COLO829 (cell line): ENCODE results near the gene SLC16A12.

Experiments used
- DNase-seq: peaks from one replicate; pipeline ENCODE4 v3.0.0; 2012; ENCODE audit warnings: low spot score

Gene SLC16A12

GRCh38 chr10:89505640-89506275, 29.6 kb downstream of the SLC16A12 start:
- no peak for DNase-seq

- no peak for DNase-seq
Observed at GRCh38 chr10:89504691-89505090, 30.7 kb downstream of the SLC16A12 start.

GRCh38 chr10:89503652-89504370, 31.6 kb downstream of the SLC16A12 start:
- DNase-seq: no peak

GRCh38 chr10:89503151-89503550, 32.2 kb downstream of the SLC16A12 start:
- DNase-seq: no peak

GRCh38 chr10:89502549-89502948, 32.8 kb downstream of the SLC16A12 start:
- DNase-seq: no peak

GRCh38 chr10:89494575-89494974, 40.8 kb downstream of the SLC16A12 start:
- no peak for DNase-seq

GRCh38 chr10:89494068-89494467, 41.3 kb downstream of the SLC16A12 start:
- no peak for DNase-seq

GRCh38 chr10:89491932-89492331, 43.5 kb downstream of the SLC16A12 start:
- no peak for DNase-seq

- DNase-seq: no peak
Observed at GRCh38 chr10:89490596-89491335, 44.6 kb downstream of the SLC16A12 start.

GRCh38 chr10:89482256-89482655, 53.1 kb downstream of the SLC16A12 start:
- DNase-seq: no peak

GRCh38 chr10:89481662-89482061, 53.7 kb downstream of the SLC16A12 start:
- peak; percentile 54 for DNase-seq

GRCh38 chr10:89479771-89480446, 55.5 kb downstream of the SLC16A12 start:
- no peak for DNase-seq

- peak; percentile 42 for DNase-seq
Observed at GRCh38 chr10:89478739-89479654, 56.4 kb downstream of the SLC16A12 start.

GRCh38 chr10:89478085-89478738, 57.2 kb downstream of the SLC16A12 start:
- no peak for DNase-seq

GRCh38 chr10:89476150-89476549, 59.2 kb downstream of the SLC16A12 start:
- DNase-seq: peak; percentile 14

- DNase-seq: no peak
Observed at GRCh38 chr10:89475591-89475998, 59.8 kb downstream of the SLC16A12 start.

GRCh38 chr10:89475125-89475524, 60.3 kb downstream of the SLC16A12 start:
- no peak for DNase-seq

- DNase-seq: no peak
Observed at GRCh38 chr10:89474452-89474851, 60.9 kb downstream of the SLC16A12 start.

GRCh38 chr10:89471110-89471809, 64.1 kb downstream of the SLC16A12 start:
- no peak for DNase-seq

- DNase-seq: no peak
Observed at GRCh38 chr10:89470628-89471027, 64.8 kb downstream of the SLC16A12 start.
